GM19035 (cell line): ENCODE data around the gene DLGAP1.

Experiments used
- ATAC-seq: cut with Tn5 transposase; IDR thresholded peaks from one replicate; pipeline ENCODE4 v1.9.1; 2021; ENCODE audit not compliant: unreplicated experiment

Gene DLGAP1

GRCh38 chr18:3832025-3832638, 623.0 kb downstream of the DLGAP1 start:
- no peak for ATAC-seq

- ATAC-seq = no peak
Measured at GRCh38 chr18:3830604-3831003, 624.5 kb downstream of the DLGAP1 start.

GRCh38 chr18:3827236-3827845, 627.8 kb downstream of the DLGAP1 start:
- no peak for ATAC-seq

GRCh38 chr18:3826021-3826420, 629.1 kb downstream of the DLGAP1 start:
- no peak for ATAC-seq

- no peak for ATAC-seq
Measured at GRCh38 chr18:3824101-3824500, 631.0 kb downstream of the DLGAP1 start.

GRCh38 chr18:3823073-3823472, 632.0 kb downstream of the DLGAP1 start:
- ATAC-seq = no peak

GRCh38 chr18:3821524-3821923, 633.6 kb downstream of the DLGAP1 start:
- ATAC-seq = no peak

GRCh38 chr18:3819961-3820360, 635.1 kb downstream of the DLGAP1 start:
- no peak for ATAC-seq

- ATAC-seq = no peak
Measured at GRCh38 chr18:3816610-3817363, 638.3 kb downstream of the DLGAP1 start.

GRCh38 chr18:3815991-3816390, 639.1 kb downstream of the DLGAP1 start:
- no peak for ATAC-seq

- ATAC-seq = no peak
Measured at GRCh38 chr18:3814816-3815215, 640.3 kb downstream of the DLGAP1 start.

- ATAC-seq = no peak
Measured at GRCh38 chr18:3810296-3810695, 644.8 kb downstream of the DLGAP1 start.

GRCh38 chr18:3808985-3809780, 645.9 kb downstream of the DLGAP1 start:
- ATAC-seq = no peak

- ATAC-seq = no peak
Measured at GRCh38 chr18:3806656-3807055, 648.5 kb downstream of the DLGAP1 start.

- ATAC-seq = no peak
Measured at GRCh38 chr18:3804336-3804735, 650.8 kb downstream of the DLGAP1 start.

GRCh38 chr18:3803350-3803749, 651.8 kb downstream of the DLGAP1 start:
- ATAC-seq = no peak

GRCh38 chr18:3799515-3799914, 655.6 kb downstream of the DLGAP1 start:
- no peak for ATAC-seq

- no peak for ATAC-seq
Measured at GRCh38 chr18:3798032-3798431, 657.1 kb downstream of the DLGAP1 start.

GRCh38 chr18:3796434-3796833, 658.7 kb downstream of the DLGAP1 start:
- no peak for ATAC-seq

GRCh38 chr18:3794537-3795348, 660.4 kb downstream of the DLGAP1 start:
- ATAC-seq = no peak

- no peak for ATAC-seq
Measured at GRCh38 chr18:3793545-3793944, 661.6 kb downstream of the DLGAP1 start.
